H9 (cell line): ENCODE results near the gene C6orf120. TPM values are rescaled to one million over a fixed set of nuclear protein-coding genes. Genes with fewer than 3 reads are reported as not detected.

Experiments
- DNase-seq: peaks from one replicate; pipeline ENCODE4 v3.0.0-alpha.2; 2017
- H2AFZ ChIP-seq: one replicate; pipeline ENCODE4 v1.6.1; 2013; ENCODE audit warnings: mild to moderate bottlenecking, low read length, control low read depth, moderate library complexity
- H2AK5ac ChIP-seq: 2 replicates; pipeline ENCODE4 v1.6.1; 2013; ENCODE audit warnings: low read length, control low read depth, mixed read lengths; ENCODE audit not compliant: insufficient read length
- H2BK120ac ChIP-seq: one replicate; pipeline ENCODE4 v1.6.1; 2013; ENCODE audit warnings: low read depth, mild to moderate bottlenecking, low read length, control low read depth, inconsistent platforms; ENCODE audit not compliant: poor library complexity, severe bottlenecking
- H2BK12ac ChIP-seq: 2 replicates; pipeline ENCODE4 v1.6.1; 2013; ENCODE audit warnings: low read length, control low read depth, mixed read lengths, low read depth; ENCODE audit not compliant: insufficient read length
- H2BK15ac ChIP-seq: 2 replicates; pipeline ENCODE4 v1.6.1; 2013; ENCODE audit warnings: low read depth, low read length, control low read depth
- H2BK20ac ChIP-seq: one replicate; pipeline ENCODE4 v1.6.1; 2013; ENCODE audit warnings: low read depth, mild to moderate bottlenecking, low read length, control low read depth, inconsistent platforms; ENCODE audit not compliant: poor library complexity, severe bottlenecking
- H2BK5ac ChIP-seq: 2 replicates; pipeline ENCODE4 v1.6.1; 2013; ENCODE audit warnings: low read length, control low read depth, mixed read lengths; ENCODE audit not compliant: insufficient read length
- H3K14ac ChIP-seq: 2 replicates; pipeline ENCODE4 v1.6.1; 2013; ENCODE audit warnings: low read length, control low read depth; ENCODE audit not compliant: insufficient read depth
- H3K18ac ChIP-seq: 2 replicates; pipeline ENCODE4 v1.6.1; 2013; ENCODE audit warnings: low read depth, mild to moderate bottlenecking, mixed read lengths, low read length, control low read depth; ENCODE audit not compliant: insufficient read length
- H3K23ac ChIP-seq: 2 replicates; pipeline ENCODE4 v1.6.1; 2013; ENCODE audit warnings: low read length, control low read depth, mixed read lengths, low read depth; ENCODE audit not compliant: insufficient read length
- H3K23me2 ChIP-seq: 2 replicates; pipeline ENCODE4 v1.6.1; 2013; ENCODE audit warnings: low read depth, mild to moderate bottlenecking, mixed read lengths, low read length, control low read depth; ENCODE audit not compliant: insufficient read length, poor library complexity, severe bottlenecking
- H3K27ac ChIP-seq: 2 replicates; pipeline ENCODE4 v1.5.1; 2013; ENCODE audit warnings: low read length, control low read depth, mixed read lengths, low read depth; ENCODE audit not compliant: insufficient read length
- H3K27me3 ChIP-seq: 2 replicates; pipeline ENCODE4 v1.6.1; 2013; ENCODE audit warnings: low read length, control low read depth, inconsistent platforms; ENCODE audit not compliant: insufficient read depth
- H3K4ac ChIP-seq: 2 replicates; pipeline ENCODE4 v1.6.1; 2013; ENCODE audit warnings: low read depth, mild to moderate bottlenecking, control low read depth, inconsistent platforms, low read length, moderate library complexity
- H3K4me1 ChIP-seq: 2 replicates; pipeline ENCODE4 v1.6.1; 2013; ENCODE audit warnings: low read length, control low read depth, inconsistent platforms; ENCODE audit not compliant: insufficient read depth
- H3K4me2 ChIP-seq: 2 replicates; pipeline ENCODE4 v1.6.1; 2013; ENCODE audit warnings: low read length, control low read depth, mixed read lengths; ENCODE audit not compliant: insufficient read length, insufficient read depth
- H3K56ac ChIP-seq: 2 replicates; pipeline ENCODE4 v1.6.1; 2013; ENCODE audit warnings: low read depth, mild to moderate bottlenecking, mixed read lengths, low read length, control low read depth; ENCODE audit not compliant: insufficient read length
- H3K79me1 ChIP-seq: 2 replicates; pipeline ENCODE4 v1.6.1; 2013; ENCODE audit warnings: low read depth, mild to moderate bottlenecking, moderate library complexity, low read length, control low read depth, inconsistent platforms; ENCODE audit not compliant: insufficient read depth, poor library complexity, severe bottlenecking
- H3K79me2 ChIP-seq: 2 replicates; pipeline ENCODE4 v1.6.1; 2013; ENCODE audit warnings: low read length, control low read depth, inconsistent platforms; ENCODE audit not compliant: insufficient read depth
- H3K9ac ChIP-seq: 2 replicates; pipeline ENCODE4 v1.6.1; 2013; ENCODE audit warnings: low read length, control low read depth, mixed read lengths; ENCODE audit not compliant: insufficient read length; ENCODE audit errors: extremely low read depth
- H3K9me3 ChIP-seq: one replicate; pipeline ENCODE4 v1.6.1; 2013; ENCODE audit warnings: low read depth, low read length, inconsistent platforms; ENCODE audit not compliant: control insufficient read depth
- H3T11ph ChIP-seq: one replicate; pipeline ENCODE4 v1.6.1; 2013; ENCODE audit warnings: mild to moderate bottlenecking, low read length, control low read depth, inconsistent platforms
- H4K20me1 ChIP-seq: one replicate; pipeline ENCODE4 v1.6.1; 2013; ENCODE audit not compliant: control insufficient read depth, insufficient read length, insufficient read depth
- H4K5ac ChIP-seq: 2 replicates; pipeline ENCODE4 v1.6.1; 2013; ENCODE audit warnings: low read depth, mild to moderate bottlenecking, mixed read lengths, low read length, control low read depth; ENCODE audit not compliant: insufficient read length
- H4K8ac ChIP-seq: replicated peaks from 2 replicates; pipeline ENCODE4 v1.6.1; 2013; ENCODE audit warnings: low read length, control low read depth, mixed read lengths, low read depth; ENCODE audit not compliant: insufficient read length
- H4K91ac ChIP-seq: 2 replicates; pipeline ENCODE4 v1.6.1; 2013; ENCODE audit warnings: low read depth, mild to moderate bottlenecking, moderate library complexity, mixed read lengths, low read length, control low read depth; ENCODE audit not compliant: insufficient read length
- H3K27ac Mint-ChIP-seq, 3 experiments: 2 replicates in 2 of 3; 3 replicates in 1 of 3; pipeline ENCODE4 v1.8.0; 2020 to 2021; ENCODE audit warnings: mixed read lengths in 3 of 3, mild to moderate bottlenecking in 1 of 3, moderate library complexity in 1 of 3
- H3K27me3 Mint-ChIP-seq: 2 replicates; pipeline ENCODE4 v1.8.0; 2021; ENCODE audit warnings: low read depth, mild to moderate bottlenecking, moderate library complexity, mixed read lengths
- H3K36me3 Mint-ChIP-seq, 3 experiments: 2 replicates in 2 of 3; 3 replicates in 1 of 3; pipeline ENCODE4 v1.8.0; 2020 to 2021; ENCODE audit warnings: low read depth in 3 of 3, mixed read lengths in 3 of 3; ENCODE audit not compliant: insufficient read depth in 1 of 3
- H3K4me1 Mint-ChIP-seq, 2 experiments: 2 replicates each; pipeline ENCODE4 v1.8.0; 2020; ENCODE audit warnings: mixed read lengths in 2 of 2
- H3K4me3 Mint-ChIP-seq, 2 experiments: 2 replicates in 1 of 2; 3 replicates in 1 of 2; pipeline ENCODE4 v1.8.0; 2020 to 2021; ENCODE audit warnings: mild to moderate bottlenecking in 2 of 2, mixed read lengths in 2 of 2, moderate library complexity in 1 of 2
- H3K9me3 Mint-ChIP-seq, 2 experiments: 2 replicates in 1 of 2; 3 replicates in 1 of 2; pipeline ENCODE4 v1.8.0; 2020; ENCODE audit warnings: mild to moderate bottlenecking in 2 of 2, mixed read lengths in 2 of 2, moderate library complexity in 1 of 2
- WGBS: extraction: QIAGEN DNeasy Blood & Tissue Kit; methylation state at CpG from one replicate; pipeline ENCODE4 v1.1.7; 2013; ENCODE audit warnings: missing lambda C conversion rate, low lambda C conversion rate, mixed read lengths; ENCODE audit not compliant: insufficient read length; ENCODE audit errors: extremely low coverage; 5-methylcytosine and 5-hydroxymethylcytosine counted together
- total RNA-seq: library from RNA; stranded (reverse); gene quantifications from 2 replicates; pipeline ENCODE4 v1.2.1, GENCODE V29; 2021
- TF ChIP-seq, protein P1 (sequence below): fragments of 200-600 bp; sonication (generic); conservative IDR thresholded peaks from 3 replicates; pipeline ENCODE4 v1.8.0; 2021; ENCODE audit warnings: antibody characterized with exemption, mild to moderate bottlenecking

C6orf120 gene
- total RNA-seq, 1 experiment from 2014 or later: 23.2 TPM

DNA sequence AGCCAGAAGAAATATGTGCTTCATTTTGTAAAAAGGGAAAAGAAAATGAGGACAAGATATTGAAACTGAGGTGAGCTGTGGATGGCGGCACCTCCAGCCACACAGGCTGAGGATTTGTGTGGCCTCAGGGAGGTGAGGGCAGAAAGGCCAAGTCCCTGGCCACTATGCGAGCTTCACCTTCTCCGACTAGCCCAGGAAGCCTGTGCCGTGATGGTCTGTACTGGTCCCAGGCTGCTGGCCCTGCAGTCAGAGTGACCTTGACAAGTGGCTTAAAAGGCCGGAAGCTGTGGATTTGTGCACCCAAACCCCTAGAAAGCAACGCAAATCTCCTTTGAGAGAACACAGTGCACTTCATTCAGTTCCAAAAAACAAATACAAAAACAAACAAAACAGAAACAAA is 48.2 kb upstream of the C6orf120 start:
- Histone ChIP-seq H3K4me2 (no peak overlapping the region), H3K23me2 (peaks cover 2% of the 10 kb centered on the region), H2AFZ (no peak overlapping the region), H3K14ac (no peak overlapping the region), H4K8ac (no peak overlapping the region), H2BK15ac (no peak overlapping the region), H3T11ph (no peak overlapping the region), H2AK5ac (no peak overlapping the region), H3K27me3 (no peaks in the 10 kb centered on the region), H3K27ac (no peak overlapping the region), H4K5ac (no peak overlapping the region), H3K79me1 (no peaks in the 10 kb centered on the region), H3K79me2 (no peaks in the 10 kb centered on the region), H3K18ac (no peak overlapping the region), H3K9me3 (peaks cover 9% of the 10 kb centered on the region), H3K56ac (no peak overlapping the region), H4K20me1 (no peaks in the 10 kb centered on the region), H3K4me1 (no peaks in the 10 kb centered on the region), H2BK120ac (no peak overlapping the region), H2BK5ac (no peak overlapping the region), H2BK12ac (no peak overlapping the region), H2BK20ac (no peak overlapping the region), H3K9ac (no peak overlapping the region), H4K91ac (no peak overlapping the region), H3K4ac (no peak overlapping the region), H3K23ac (no peak overlapping the region)
- peaks cover 7 to 9% of the 10 kb centered on the region in 2 experiments; a peak in 2 of 5 replicates for H3K9me3 Mint-ChIP-seq
- H3K27ac Mint-ChIP-seq: no peak overlapping the region
- peaks cover 45 to 69% (median 49%) of the 10 kb centered on the region in 3 experiments for H3K36me3 Mint-ChIP-seq
- no peak for DNase-seq
- TF ChIP-seq, protein P1, sequence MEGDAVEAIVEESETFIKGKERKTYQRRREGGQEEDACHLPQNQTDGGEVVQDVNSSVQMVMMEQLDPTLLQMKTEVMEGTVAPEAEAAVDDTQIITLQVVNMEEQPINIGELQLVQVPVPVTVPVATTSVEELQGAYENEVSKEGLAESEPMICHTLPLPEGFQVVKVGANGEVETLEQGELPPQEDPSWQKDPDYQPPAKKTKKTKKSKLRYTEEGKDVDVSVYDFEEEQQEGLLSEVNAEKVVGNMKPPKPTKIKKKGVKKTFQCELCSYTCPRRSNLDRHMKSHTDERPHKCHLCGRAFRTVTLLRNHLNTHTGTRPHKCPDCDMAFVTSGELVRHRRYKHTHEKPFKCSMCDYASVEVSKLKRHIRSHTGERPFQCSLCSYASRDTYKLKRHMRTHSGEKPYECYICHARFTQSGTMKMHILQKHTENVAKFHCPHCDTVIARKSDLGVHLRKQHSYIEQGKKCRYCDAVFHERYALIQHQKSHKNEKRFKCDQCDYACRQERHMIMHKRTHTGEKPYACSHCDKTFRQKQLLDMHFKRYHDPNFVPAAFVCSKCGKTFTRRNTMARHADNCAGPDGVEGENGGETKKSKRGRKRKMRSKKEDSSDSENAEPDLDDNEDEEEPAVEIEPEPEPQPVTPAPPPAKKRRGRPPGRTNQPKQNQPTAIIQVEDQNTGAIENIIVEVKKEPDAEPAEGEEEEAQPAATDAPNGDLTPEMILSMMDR: no peak
- no peaks in the 10 kb centered on the region for H3K27me3 Mint-ChIP-seq
- no CpG with 5 or more reads among the region's 6 CpGs for WGBS
- H3K4me1 Mint-ChIP-seq: peaks cover 6 to 7% of the 10 kb centered on the region in 2 experiments
- no peak overlapping the region; a peak in 1 of 5 replicates for H3K4me3 Mint-ChIP-seq
